ENCODE results near the gene GPD2.

GPD2 gene

GRCh38 chr2:156580501-156580900 is 144.3 kb downstream of the GPD2 start:
- H3K27ac ChIP-seq (ENCODE audit: poor library complexity, severe bottlenecking), result no peak overlapping the region
- H3K4me3 ChIP-seq (ENCODE audit: severe bottlenecking), result no peak overlapping the region

DNA sequence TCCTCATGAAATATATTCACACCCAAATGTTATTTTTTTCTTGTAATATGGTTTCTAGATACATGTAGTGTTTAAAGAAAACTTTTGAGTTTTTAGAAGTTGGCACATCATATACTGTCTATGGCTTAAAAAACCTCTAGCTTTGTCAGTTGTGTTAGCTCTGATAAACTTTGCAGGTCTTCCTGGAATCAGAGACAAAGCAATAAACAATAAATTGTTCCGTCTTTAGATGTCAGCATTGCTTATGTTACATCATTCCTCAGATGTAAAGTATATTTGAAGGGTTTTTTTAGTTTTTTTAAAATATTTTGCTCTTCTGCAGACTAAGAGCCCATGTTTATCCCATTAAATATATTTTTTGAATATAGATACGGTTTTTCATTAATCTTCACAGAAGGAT is 145.1 kb downstream of the GPD2 start:
- no peak overlapping the region for H3K4me3 ChIP-seq (ENCODE audit: severe bottlenecking)
- no peak for DNase-seq (ENCODE audit: low spot score)
- H3K9me3 ChIP-seq (ENCODE audit: severe bottlenecking), result no peaks in the 10 kb centered on the region
- H3K27ac ChIP-seq (ENCODE audit: poor library complexity, severe bottlenecking), result no peak overlapping the region
- TF ChIP-seq CTCF (IDR thresholded peaks at IDR 0.05; ENCODE audit: poor library complexity, severe bottlenecking), result no peak
- H3K27me3 ChIP-seq (ENCODE audit: insufficient read depth, poor library complexity, severe bottlenecking), result no peaks in the 10 kb centered on the region
- peaks cover 45% of the 10 kb centered on the region for H3K36me3 ChIP-seq (ENCODE audit: low read depth)
- no peak for ATAC-seq (ENCODE audit: low read depth)
- H3K4me1 ChIP-seq (ENCODE audit: insufficient read depth, poor library complexity, severe bottlenecking), result no peaks in the 10 kb centered on the region

More at GRCh38 chr2:156580501-156580900, 144.3 kb downstream of the GPD2 start:
- Histone ChIP-seq H3K9me3 (ENCODE audit: severe bottlenecking) (no peaks in the 10 kb centered on the region), H3K27me3 (ENCODE audit: insufficient read depth, poor library complexity, severe bottlenecking) (no peaks in the 10 kb centered on the region), H3K36me3 (ENCODE audit: low read depth) (peaks cover 40% of the 10 kb centered on the region), H3K4me1 (ENCODE audit: insufficient read depth, poor library complexity, severe bottlenecking) (no peaks in the 10 kb centered on the region)
- no peak for ATAC-seq (ENCODE audit: low read depth)
- no peak for TF ChIP-seq CTCF (IDR thresholded peaks at IDR 0.05; ENCODE audit: poor library complexity, severe bottlenecking)
- DNase-seq (ENCODE audit: low spot score), result no peak

DNA sequence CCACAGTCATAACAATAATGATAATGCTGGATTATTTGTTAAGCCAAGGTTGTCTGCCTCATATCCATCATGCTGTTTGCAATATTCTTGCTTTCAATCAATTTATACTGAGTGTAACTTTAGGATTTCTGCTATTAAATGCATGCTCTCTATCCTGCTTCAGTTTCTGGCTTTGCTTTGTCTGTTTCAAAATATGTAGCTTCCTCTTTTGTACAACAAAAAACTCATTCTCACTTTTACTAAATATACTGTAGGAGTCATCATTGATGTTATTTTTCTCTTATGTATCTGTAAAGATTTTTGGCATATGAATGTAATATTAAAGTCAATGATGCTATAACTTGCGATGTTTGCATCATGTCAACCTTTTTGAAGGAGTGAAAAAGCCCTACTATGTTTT is 149.3 kb downstream of the GPD2 start:
- H3K4me1 ChIP-seq (ENCODE audit: insufficient read depth, poor library complexity, severe bottlenecking), result no peaks in the 10 kb centered on the region
- ATAC-seq (ENCODE audit: low read depth) (no peak), DNase-seq (ENCODE audit: low spot score) (no peak)
- H3K9me3 ChIP-seq (ENCODE audit: severe bottlenecking), result no peaks in the 10 kb centered on the region
- no peak for TF ChIP-seq CTCF (IDR thresholded peaks at IDR 0.05; ENCODE audit: poor library complexity, severe bottlenecking)
- peaks cover 39% of the 10 kb centered on the region for H3K36me3 ChIP-seq (ENCODE audit: low read depth)
- no peaks in the 10 kb centered on the region for H3K27me3 ChIP-seq (ENCODE audit: insufficient read depth, poor library complexity, severe bottlenecking)
- H3K4me3 ChIP-seq (ENCODE audit: severe bottlenecking), result no peak overlapping the region
- no peak overlapping the region for H3K27ac ChIP-seq (ENCODE audit: poor library complexity, severe bottlenecking)

DNA sequence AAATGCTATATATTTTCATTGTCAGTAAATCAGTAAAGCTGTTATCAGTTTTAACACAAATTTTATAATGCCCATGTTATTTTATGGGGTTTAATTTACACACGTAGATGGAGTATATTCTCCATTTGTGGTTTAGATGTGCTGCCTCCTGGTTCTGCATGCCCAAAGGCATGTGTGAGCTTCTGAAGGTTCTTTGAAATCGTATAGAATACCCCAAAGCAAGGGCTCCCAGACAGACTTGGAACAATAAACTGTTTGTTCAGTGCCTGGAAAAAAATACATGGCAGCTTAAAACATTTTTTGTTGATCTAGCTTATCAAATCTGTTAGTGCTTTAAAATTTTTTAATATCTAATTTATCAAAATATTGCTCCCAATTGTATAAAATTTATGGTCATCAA is 150.4 kb downstream of the GPD2 start:
- ATAC-seq (ENCODE audit: low read depth), result no peak
- no peak for TF ChIP-seq CTCF (IDR thresholded peaks at IDR 0.05; ENCODE audit: poor library complexity, severe bottlenecking)
- Histone ChIP-seq H3K27ac (ENCODE audit: poor library complexity, severe bottlenecking) (no peak overlapping the region), H3K9me3 (ENCODE audit: severe bottlenecking) (no peaks in the 10 kb centered on the region), H3K4me3 (ENCODE audit: severe bottlenecking) (no peak overlapping the region), H3K27me3 (ENCODE audit: insufficient read depth, poor library complexity, severe bottlenecking) (no peaks in the 10 kb centered on the region), H3K4me1 (ENCODE audit: insufficient read depth, poor library complexity, severe bottlenecking) (no peaks in the 10 kb centered on the region), H3K36me3 (ENCODE audit: low read depth) (peaks cover 33% of the 10 kb centered on the region)
- DNase-seq (ENCODE audit: low spot score), result no peak

GRCh38 chr2:156589381-156590079 is 153.4 kb downstream of the GPD2 start:
- H3K4me1 ChIP-seq (ENCODE audit: insufficient read depth, poor library complexity, severe bottlenecking), result no peaks in the 10 kb centered on the region
- H3K27me3 ChIP-seq (ENCODE audit: insufficient read depth, poor library complexity, severe bottlenecking), result no peaks in the 10 kb centered on the region
- DNase-seq (ENCODE audit: low spot score), result no peak
- no peaks in the 10 kb centered on the region for H3K9me3 ChIP-seq (ENCODE audit: severe bottlenecking)
- peak; percentile 83 for TF ChIP-seq CTCF (IDR thresholded peaks at IDR 0.05; ENCODE audit: poor library complexity, severe bottlenecking)
- no peak overlapping the region for H3K4me3 ChIP-seq (ENCODE audit: severe bottlenecking)
- H3K27ac ChIP-seq (ENCODE audit: poor library complexity, severe bottlenecking), result no peak overlapping the region
- peaks cover 5% of the 10 kb centered on the region; the same call in 1 of the 2 replicates for H3K36me3 ChIP-seq (ENCODE audit: low read depth)
- ATAC-seq (ENCODE audit: low read depth), result peak; percentile 54; the same call in 1 of the 3 replicates
